ENCODE measurements around the gene MAST4.
"Not testable (repeated sequence)": the region's sequence is repeated elsewhere in the genome, so short reads cannot be mapped to it uniquely, and the experiment has no call there.

Gene MAST4

DNA sequence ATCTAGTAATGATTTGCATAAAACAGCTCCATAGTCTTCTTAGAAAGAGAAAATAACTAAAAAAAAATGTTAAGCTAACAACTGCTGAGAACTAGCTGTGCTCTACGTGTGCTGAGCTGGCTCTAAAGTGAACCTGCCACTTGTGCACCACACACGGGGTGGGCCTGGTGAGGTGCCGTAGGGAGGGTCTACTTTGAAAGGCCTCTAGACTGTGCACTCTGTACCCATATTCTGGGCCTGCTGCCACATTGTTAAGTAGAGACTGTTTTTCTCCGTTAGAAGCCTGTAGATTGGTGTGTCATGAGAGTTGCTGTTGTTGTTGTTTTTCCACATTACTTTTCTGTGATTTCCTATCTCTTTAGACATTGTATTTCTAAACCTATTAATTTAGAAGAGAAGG is 506.5 kb downstream of the MAST4 start:
- DNase-seq (ENCODE audit: extremely low read depth in 1 of 2, low read depth in 1 of 2): no peak

GRCh38 chr5:67104859-67105258 is 508.7 kb downstream of the MAST4 start:
- DNase-seq (ENCODE audit: extremely low read depth in 1 of 2, low read depth in 1 of 2): no peak

GRCh38 chr5:67105270-67105669 is 509.1 kb downstream of the MAST4 start:
- no peak for DNase-seq (ENCODE audit: extremely low read depth in 1 of 2, low read depth in 1 of 2)

DNA sequence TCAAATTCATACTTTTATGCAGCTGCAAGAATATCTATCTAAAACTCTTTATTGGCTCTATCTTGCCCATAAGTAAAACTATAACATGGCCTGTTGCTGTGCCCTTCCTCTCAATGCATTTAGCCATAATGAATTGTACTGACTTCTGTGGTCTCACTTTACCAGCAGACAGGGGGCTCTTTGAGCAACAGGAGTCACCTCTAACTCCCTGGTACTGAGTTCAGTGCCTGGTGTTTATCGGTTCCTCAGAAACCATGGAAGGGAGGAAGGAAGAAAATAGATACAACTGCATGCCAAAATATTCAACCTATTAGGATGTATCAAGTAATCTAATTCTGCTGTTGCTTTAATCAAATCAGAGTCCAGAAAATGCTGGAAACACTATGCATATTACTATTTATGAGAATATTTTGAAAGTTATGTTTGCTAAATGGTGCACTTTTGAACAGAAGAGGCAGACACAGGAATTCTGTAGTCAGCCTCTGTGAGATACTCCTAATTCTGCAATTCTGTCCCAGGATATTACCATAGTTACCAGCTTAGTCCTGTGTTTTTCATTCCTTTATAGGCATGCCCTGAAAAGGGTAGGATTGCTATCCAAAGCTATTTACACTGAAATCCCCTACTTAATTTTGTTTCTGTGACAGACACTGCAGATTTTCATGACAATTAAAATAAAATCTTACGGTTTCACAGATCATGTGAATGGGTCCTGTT is 510.6 kb downstream of the MAST4 start:
- DNase-seq (ENCODE audit: extremely low read depth in 1 of 2, low read depth in 1 of 2): no peak

DNA sequence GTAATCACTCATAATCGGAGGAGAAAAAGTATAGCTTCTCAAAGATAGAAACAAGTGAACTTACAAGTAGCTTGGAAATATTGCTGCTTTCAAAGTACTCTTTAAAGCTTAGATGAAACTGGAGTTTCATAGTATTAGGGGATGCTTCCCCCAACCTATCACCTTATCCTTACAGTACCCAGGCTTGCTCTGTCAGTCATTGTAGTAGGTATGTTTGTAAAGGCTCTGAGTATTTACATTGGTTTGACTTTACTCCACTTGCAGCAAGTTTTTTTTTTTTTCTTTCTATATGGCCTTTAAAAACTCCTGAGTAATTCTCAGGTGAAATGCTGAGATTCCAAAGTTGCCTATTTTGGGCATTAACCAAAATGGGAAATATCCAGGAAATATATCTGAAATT is 515.6 kb downstream of the MAST4 start:
- no peak for DNase-seq (ENCODE audit: extremely low read depth in 1 of 2, low read depth in 1 of 2)

- no peak for DNase-seq (ENCODE audit: extremely low read depth in 1 of 2, low read depth in 1 of 2)
These were observed 519.1 kb downstream of the MAST4 start for GRCh38 chr5:67115246-67115645.

DNA sequence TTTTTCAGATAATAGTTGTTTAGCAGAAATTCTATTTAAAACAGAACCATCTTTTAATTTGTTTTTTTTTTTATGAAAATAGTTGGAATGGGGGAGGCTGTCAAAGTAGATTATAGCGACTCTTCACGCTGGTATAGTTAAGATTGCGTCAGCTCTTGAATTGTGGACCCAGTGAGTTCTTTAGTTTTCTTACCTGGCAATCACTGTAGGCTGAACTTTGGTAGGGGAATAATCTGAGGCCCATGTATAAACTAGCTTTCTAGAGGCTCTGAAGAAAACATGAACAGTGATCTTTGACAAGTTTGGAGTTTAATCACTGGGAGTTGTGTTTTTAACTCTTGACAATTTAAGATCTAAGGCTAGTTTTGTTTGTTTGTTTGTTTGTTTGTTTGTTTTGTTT is 519.6 kb downstream of the MAST4 start:
- DNase-seq (ENCODE audit: extremely low read depth in 1 of 2, low read depth in 1 of 2): no peak

GRCh38 chr5:67118050-67118620 is 521.9 kb downstream of the MAST4 start:
- DNase-seq (ENCODE audit: extremely low read depth in 1 of 2, low read depth in 1 of 2): no peak

- DNase-seq (ENCODE audit: extremely low read depth in 1 of 2, low read depth in 1 of 2): no peak
These were observed 522.8 kb downstream of the MAST4 start for GRCh38 chr5:67119010-67119409.

GRCh38 chr5:67120032-67120431 is 523.8 kb downstream of the MAST4 start:
- DNase-seq (ENCODE audit: extremely low read depth in 1 of 2, low read depth in 1 of 2): no peak

GRCh38 chr5:67123819-67124218 is 527.6 kb downstream of the MAST4 start:
- DNase-seq (ENCODE audit: extremely low read depth in 1 of 2, low read depth in 1 of 2): no peak

GRCh38 chr5:67124556-67124955 is 528.4 kb downstream of the MAST4 start:
- DNase-seq (ENCODE audit: extremely low read depth in 1 of 2, low read depth in 1 of 2): no peak

DNA sequence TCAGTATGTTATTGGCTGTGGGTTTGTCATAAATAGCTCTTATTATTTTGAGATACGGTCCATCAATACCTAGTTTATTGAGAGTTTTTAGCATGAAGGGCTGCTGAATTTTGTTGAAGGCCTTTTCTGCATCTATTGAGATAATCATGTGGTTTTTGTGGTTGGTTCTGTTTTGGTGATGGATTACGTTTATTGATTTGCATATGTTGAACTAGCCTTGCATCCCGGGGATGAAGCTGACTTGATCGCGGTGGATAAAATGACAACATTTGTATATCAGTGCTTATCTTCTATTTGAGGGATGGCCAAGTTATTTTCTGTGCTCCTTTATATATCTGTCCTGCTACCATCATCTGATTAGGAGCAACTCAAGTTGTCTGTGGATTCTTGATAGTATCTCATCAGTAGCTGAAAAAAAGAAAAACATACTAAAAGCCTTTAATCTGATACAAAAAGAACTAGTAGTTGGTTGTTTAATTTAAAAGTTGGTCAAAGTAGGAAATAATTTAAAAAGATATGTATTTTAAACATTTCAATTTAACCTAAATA is 531.2 kb downstream of the MAST4 start:
- DNase-seq (ENCODE audit: extremely low read depth in 1 of 2, low read depth in 1 of 2): not testable (repeated sequence)

DNA sequence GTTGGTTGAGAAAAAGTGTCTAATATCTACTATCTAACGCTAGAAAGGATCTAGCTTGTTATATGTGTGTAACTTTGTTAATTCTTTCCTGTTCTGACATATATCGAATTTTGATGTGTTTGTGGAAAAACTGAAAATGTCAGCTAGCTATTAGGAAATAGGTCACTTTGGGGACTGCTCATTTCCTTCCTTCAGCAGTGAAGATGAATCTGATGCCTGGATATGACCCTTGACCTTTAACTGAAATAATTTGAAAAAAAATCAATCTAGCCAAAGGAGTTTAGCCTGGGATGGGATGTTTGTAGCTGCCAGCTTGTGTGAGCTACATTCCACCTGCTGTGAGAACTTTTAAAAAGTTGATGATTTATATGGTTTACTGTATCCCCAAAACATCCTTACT is 533.6 kb downstream of the MAST4 start:
- DNase-seq (ENCODE audit: extremely low read depth in 1 of 2, low read depth in 1 of 2): no peak

DNA sequence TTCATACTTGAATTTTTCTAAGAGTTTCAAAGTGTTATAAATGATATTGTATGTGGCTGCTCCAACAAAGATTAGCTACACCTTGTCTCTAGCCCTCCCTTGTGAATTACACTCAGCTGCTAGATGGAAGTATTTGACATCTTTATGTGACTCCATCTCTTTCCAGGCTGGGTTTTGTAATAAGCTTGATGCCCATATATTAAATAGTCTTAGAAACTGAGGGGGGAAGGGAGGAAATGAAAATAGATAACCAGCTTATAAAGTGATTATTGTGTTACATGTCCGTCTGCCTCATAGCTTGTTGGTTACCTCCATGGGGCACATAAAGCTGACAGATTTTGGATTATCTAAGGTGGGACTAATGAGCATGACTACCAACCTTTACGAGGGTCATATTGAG is 537.0 kb downstream of the MAST4 start:
- no peak for DNase-seq (ENCODE audit: extremely low read depth in 1 of 2, low read depth in 1 of 2)

DNA sequence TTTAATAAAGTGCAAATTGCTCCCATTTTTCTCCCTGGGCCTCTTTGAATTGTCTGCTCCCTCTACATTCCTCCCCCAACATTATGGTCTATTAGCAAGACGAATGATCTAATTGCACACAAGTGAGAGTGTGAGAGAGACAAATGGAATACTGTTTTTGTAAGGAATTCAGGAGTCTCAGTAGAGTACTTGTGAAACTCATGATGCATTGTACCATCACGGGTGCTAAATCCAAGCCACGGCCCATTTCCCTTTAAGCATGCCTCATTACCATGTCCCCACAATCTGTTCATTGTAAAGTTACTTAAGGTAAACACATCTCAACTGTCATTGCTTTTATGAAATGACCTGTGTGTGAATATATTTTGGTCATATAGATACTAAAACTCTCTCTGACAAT is 537.6 kb downstream of the MAST4 start:
- no peak for DNase-seq (ENCODE audit: extremely low read depth in 1 of 2, low read depth in 1 of 2)

DNA sequence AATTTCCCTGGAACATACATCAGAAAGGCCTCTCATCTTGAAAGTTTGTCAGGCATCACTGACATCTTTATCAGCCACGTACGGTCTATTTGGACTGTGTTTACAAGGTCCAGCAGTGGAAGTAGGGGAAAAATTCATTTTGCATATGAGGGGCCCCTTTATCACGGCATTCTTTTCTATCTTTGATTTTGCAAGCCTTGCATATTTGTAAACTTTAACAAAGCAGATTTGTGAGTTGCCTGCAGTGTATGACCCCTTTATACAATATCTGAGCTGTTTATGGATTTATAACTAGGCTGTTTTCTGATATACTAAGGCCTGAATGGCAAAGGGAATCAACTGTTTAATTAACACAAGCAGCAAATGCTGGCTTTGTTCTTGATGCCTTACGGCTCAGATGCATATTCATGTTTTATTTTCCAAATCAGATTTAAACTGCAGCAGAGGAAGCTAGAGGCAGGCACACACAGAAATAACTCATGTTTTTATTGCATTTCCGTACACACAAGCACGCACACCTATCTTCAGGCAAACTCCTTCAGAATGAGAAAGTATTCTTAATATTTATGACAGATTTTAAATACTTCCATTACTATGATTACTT is 539.3 kb downstream of the MAST4 start:
- DNase-seq (ENCODE audit: extremely low read depth in 1 of 2, low read depth in 1 of 2): no peak

DNA sequence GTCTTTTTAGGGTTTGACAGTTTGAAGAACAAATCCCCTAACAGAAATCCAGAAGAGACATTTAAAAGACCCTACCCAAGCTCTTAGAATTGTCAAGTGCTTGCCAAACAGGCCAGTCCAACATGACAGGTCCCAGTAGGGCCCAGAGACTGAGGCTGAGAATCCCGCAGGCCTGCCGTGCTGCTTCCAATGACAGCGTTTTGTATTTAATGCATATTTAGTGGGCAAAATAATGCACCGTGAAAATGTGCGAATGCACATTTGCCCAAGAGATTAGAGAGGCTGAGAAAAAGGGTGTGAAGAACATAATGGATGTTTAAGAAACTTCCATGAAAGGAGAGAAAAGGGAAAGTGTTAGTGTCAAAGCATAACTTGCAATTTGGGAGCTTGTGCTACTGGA is 542.8 kb downstream of the MAST4 start:
- no peak for DNase-seq (ENCODE audit: extremely low read depth in 1 of 2, low read depth in 1 of 2)

DNA sequence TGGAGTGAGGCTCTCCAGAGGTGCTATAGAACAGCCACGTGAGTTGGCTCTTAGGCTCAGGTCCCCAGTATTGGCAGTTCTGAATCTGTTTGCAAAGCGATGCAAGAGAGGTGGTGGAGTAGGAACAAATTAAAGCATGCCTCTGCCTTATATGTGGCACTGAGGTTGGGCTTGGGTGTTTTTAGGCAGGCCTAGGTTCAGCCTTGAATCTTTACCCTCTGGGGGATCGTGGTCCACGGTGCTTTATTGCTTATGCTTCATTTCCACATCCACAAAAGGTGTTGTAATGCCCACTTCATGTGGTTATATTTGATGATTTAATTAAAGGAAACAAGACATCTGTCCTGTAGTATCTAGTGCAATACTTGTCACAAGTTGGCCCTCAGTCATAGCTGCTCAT is 544.2 kb downstream of the MAST4 start:
- DNase-seq (ENCODE audit: extremely low read depth in 1 of 2, low read depth in 1 of 2): no peak

DNA sequence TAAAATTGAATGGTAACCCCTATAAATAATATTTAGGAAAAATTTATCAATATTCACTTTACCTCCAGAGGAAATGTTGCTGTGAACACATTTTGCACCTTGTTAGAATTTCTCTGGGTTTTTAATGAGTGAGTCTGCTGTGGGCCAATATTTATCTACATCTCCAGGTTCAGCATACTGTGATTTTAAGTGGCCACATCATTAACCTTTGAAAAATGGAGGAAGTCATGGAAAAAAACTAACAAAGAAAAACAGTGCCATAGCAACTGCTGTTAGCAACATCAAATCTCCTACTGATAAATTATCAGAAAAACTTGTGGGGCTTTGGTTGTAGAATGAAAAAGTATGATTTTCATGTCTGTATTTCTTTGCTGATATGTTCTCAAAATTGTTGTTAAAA is 545.5 kb downstream of the MAST4 start:
- no peak for DNase-seq (ENCODE audit: extremely low read depth in 1 of 2, low read depth in 1 of 2)

- no peak for DNase-seq (ENCODE audit: extremely low read depth in 1 of 2, low read depth in 1 of 2)
These were observed 546.6 kb downstream of the MAST4 start for GRCh38 chr5:67142816-67143215.

DNA sequence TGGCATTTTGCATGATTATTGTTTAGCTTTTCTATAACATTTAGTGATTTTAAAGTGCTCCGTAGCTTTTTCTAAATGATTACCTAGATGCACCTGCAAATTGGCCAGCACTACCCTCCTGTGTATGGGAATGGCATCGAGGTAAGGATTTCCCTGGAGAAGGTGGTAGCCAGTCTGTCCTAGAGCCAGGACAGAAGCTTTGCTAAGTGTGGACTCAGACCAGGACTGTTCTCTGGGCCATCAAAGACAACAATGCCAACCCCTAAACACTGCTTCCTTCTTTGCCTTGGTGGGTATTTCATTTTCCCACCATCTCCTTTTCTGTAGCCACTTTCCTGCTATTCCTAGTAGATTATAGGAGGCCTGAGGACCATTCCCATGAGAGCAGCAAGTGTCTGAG is 547.4 kb downstream of the MAST4 start:
- DNase-seq (ENCODE audit: extremely low read depth in 1 of 2, low read depth in 1 of 2): no peak
